Measurements from ENCODE around the gene CARMIL3.

Gene CARMIL3

GRCh38 chr14:24060443-24060842, 8.6 kb downstream of the CARMIL3 start:
- TF ChIP-seq EZH2 (IDR thresholded peaks at IDR 0.05) (no peak), FOXP2 (optimal IDR thresholded peaks at IDR 0.05; ENCODE audit: control extremely low read depth, extremely low read length, insufficient read depth) (no peak), POLR2AphosphoS5 (IDR thresholded peaks at IDR 0.05; ENCODE audit: borderline replicate concordance, low read depth, low read length) (no peak)

DNA sequence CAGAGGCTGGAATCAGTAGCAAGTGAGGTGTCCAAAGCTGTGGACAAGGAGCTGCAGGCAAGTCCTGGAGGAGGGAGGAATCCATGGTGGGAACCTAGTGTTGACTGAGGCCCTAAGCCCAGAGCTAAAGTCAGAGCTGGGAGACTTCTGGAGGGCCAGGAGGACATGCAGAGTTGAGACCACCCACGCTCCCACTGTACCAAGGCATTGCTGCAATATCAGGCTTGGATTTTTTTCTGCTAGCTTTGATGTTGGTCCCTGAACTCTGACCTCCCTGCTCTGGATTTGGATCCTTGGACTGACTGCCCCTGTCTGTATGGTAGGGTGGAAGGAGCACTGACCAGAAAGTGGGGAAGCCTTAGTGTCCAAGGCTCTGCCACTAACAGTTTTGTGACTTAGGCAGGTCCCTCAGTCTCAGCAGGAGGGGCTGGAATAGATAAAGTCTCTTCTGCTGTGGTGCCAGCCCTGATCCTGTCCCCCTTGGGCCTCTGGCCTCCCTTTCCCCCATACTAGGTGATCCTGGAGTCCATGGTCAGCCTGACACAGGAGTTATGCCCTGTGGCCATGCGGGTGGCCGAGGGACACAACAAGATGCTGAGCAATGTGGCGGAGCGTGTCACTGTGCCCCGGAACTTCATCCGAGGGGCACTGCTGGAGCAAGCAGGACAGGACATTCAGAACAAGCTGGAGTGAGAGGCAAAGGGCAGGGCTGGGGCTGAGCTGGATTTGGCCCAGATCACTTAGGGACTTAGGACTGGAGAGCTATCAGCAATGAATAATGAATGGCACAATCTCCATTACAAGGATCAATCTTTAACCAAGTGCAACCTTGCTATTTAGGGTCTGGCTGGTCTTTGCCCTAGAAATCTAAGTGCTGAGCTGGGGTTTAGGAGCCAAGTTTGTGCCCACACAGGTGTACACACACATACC, 9.4 kb downstream of the CARMIL3 start:
- TF ChIP-seq EZH2 (IDR thresholded peaks at IDR 0.05), result no peak
- no peak for TF ChIP-seq POLR2AphosphoS5 (IDR thresholded peaks at IDR 0.05; ENCODE audit: borderline replicate concordance, low read depth, low read length)
- no peak for TF ChIP-seq FOXP2 (optimal IDR thresholded peaks at IDR 0.05; ENCODE audit: control extremely low read depth, extremely low read length, insufficient read depth)
- Histone ChIP-seq H3K9ac (ENCODE audit: insufficient read length) (no peak overlapping the region), H3K36me3 (ENCODE audit: insufficient read depth, low read length) (no peaks in the 10 kb centered on the region), H3K4me3 (no peak overlapping the region), H3K9me3 (ENCODE audit: low read depth, low read length) (no peaks in the 10 kb centered on the region), H3K27ac (no peak overlapping the region)
- no peak for DNase-seq (ENCODE audit: low read depth, low spot score)

More at GRCh38 chr14:24060443-24060842, 8.6 kb downstream of the CARMIL3 start:
- Histone ChIP-seq H3K36me3 (ENCODE audit: insufficient read depth, low read length) (no peaks in the 10 kb centered on the region), H3K4me3 (no peak overlapping the region), H3K9me3 (ENCODE audit: low read depth, low read length) (no peaks in the 10 kb centered on the region), H3K9ac (ENCODE audit: insufficient read length) (no peak overlapping the region), H3K27ac (no peak overlapping the region)
- DNase-seq (ENCODE audit: low read depth, low spot score), result no peak

DNA sequence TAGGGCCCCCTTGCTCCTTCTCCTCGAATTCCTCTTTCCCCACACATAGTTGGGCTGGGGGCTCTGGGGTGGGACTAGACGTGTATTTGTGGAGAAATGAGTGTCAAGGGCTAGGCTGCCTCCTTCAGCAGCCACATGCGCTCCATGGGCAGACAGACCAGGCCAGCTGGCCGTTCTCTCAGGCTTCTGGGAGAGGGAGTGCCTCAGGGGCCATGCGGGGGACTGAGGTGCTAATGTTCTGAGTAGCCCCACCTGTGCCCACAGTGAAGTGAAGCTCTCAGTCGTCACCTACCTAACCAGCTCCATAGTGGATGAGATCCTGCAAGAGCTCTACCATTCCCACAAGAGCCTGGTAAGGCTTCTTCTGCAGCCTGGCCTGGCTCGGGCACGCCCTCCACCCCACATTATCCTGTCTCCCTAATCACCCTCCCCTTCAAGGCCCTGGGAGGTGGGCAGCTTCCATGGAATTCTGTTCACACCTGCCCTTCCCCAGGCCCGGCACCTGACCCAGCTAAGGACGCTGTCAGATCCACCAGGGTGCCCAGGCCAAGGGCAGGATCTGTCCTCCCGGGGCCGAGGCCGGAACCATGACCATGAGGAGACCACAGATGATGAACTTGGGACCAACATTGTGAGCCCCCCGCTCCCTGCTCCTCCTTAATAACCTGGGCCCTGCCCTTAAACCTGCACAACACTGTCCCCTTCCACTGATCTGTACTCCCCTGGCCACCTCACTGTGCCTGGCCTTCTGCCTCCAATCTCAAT, 10.6 kb downstream of the CARMIL3 start:
- Histone ChIP-seq H3K4me3 (no peak overlapping the region), H3K27ac (no peak overlapping the region), H3K9ac (ENCODE audit: insufficient read length) (no peak overlapping the region), H3K9me3 (ENCODE audit: low read depth, low read length) (no peaks in the 10 kb centered on the region), H3K36me3 (ENCODE audit: insufficient read depth, low read length) (no peaks in the 10 kb centered on the region)
- no peak for DNase-seq (ENCODE audit: low read depth, low spot score)
- no peak for TF ChIP-seq POLR2AphosphoS5 (IDR thresholded peaks at IDR 0.05; ENCODE audit: borderline replicate concordance, low read depth, low read length)
- TF ChIP-seq FOXP2 (optimal IDR thresholded peaks at IDR 0.05; ENCODE audit: control extremely low read depth, extremely low read length, insufficient read depth), result no peak
- no peak for TF ChIP-seq EZH2 (IDR thresholded peaks at IDR 0.05)

GRCh38 chr14:24063263-24063836, 11.5 kb downstream of the CARMIL3 start:
- Histone ChIP-seq H3K4me3 (no peak overlapping the region), H3K9ac (ENCODE audit: insufficient read length) (no peak overlapping the region), H3K36me3 (ENCODE audit: insufficient read depth, low read length) (no peaks in the 10 kb centered on the region), H3K27ac (no peak overlapping the region), H3K9me3 (ENCODE audit: low read depth, low read length) (no peaks in the 10 kb centered on the region)
- TF ChIP-seq FOXP2 (optimal IDR thresholded peaks at IDR 0.05; ENCODE audit: control extremely low read depth, extremely low read length, insufficient read depth) (no peak), POLR2AphosphoS5 (IDR thresholded peaks at IDR 0.05; ENCODE audit: borderline replicate concordance, low read depth, low read length) (no peak), EZH2 (IDR thresholded peaks at IDR 0.05) (no peak)
- DNase-seq (ENCODE audit: low read depth, low spot score), result no peak

GRCh38 chr14:24064091-24064795, 12.4 kb downstream of the CARMIL3 start:
- H3K9me3 ChIP-seq (ENCODE audit: low read depth, low read length), result no peaks in the 10 kb centered on the region
- H3K4me3 ChIP-seq, result no peak overlapping the region
- TF ChIP-seq POLR2AphosphoS5 (IDR thresholded peaks at IDR 0.05; ENCODE audit: borderline replicate concordance, low read depth, low read length) (no peak), FOXP2 (optimal IDR thresholded peaks at IDR 0.05; ENCODE audit: control extremely low read depth, extremely low read length, insufficient read depth) (no peak), EZH2 (IDR thresholded peaks at IDR 0.05) (no peak)
- DNase-seq (ENCODE audit: low read depth, low spot score), result no peak
- H3K9ac ChIP-seq (ENCODE audit: insufficient read length), result no peak overlapping the region
- no peak overlapping the region for H3K27ac ChIP-seq
- H3K36me3 ChIP-seq (ENCODE audit: insufficient read depth, low read length), result no peaks in the 10 kb centered on the region

- Histone ChIP-seq H3K4me3 (no peak overlapping the region), H3K9me3 (ENCODE audit: low read depth, low read length) (no peaks in the 10 kb centered on the region), H3K27ac (no peak overlapping the region), H3K9ac (ENCODE audit: insufficient read length) (no peak overlapping the region), H3K36me3 (ENCODE audit: insufficient read depth, low read length) (no peaks in the 10 kb centered on the region)
- TF ChIP-seq EZH2 (IDR thresholded peaks at IDR 0.05) (no peak), POLR2AphosphoS5 (IDR thresholded peaks at IDR 0.05; ENCODE audit: borderline replicate concordance, low read depth, low read length) (no peak), FOXP2 (optimal IDR thresholded peaks at IDR 0.05; ENCODE audit: control extremely low read depth, extremely low read length, insufficient read depth) (no peak)
- DNase-seq (ENCODE audit: low read depth, low spot score), result no peak
These were observed 13.0 kb downstream of the CARMIL3 start for GRCh38 chr14:24064856-24065255.

- TF ChIP-seq FOXP2 (optimal IDR thresholded peaks at IDR 0.05; ENCODE audit: control extremely low read depth, extremely low read length, insufficient read depth), result no peak
- no peak for TF ChIP-seq EZH2 (IDR thresholded peaks at IDR 0.05)
- TF ChIP-seq POLR2AphosphoS5 (IDR thresholded peaks at IDR 0.05; ENCODE audit: borderline replicate concordance, low read depth, low read length), result no peak
- no peak overlapping the region for H3K27ac ChIP-seq
- no peak for DNase-seq (ENCODE audit: low read depth, low spot score)
- H3K9me3 ChIP-seq (ENCODE audit: low read depth, low read length), result no peaks in the 10 kb centered on the region
- H3K9ac ChIP-seq (ENCODE audit: insufficient read length), result no peak overlapping the region
- H3K4me3 ChIP-seq, result no peak overlapping the region
- no peaks in the 10 kb centered on the region for H3K36me3 ChIP-seq (ENCODE audit: insufficient read depth, low read length)
These were observed 13.6 kb downstream of the CARMIL3 start for GRCh38 chr14:24065408-24065807.

Measured in SK-N-MC (cell line).